Stimulated activated CD4-positive, alpha-beta T cell treated with anti-CD3 and anti-CD28 coated beads, Interleukin-1b, Interleukin-23, amount 100 ng/mL, for 24 hours (primary cell): Measurements from ENCODE around the gene SELENOK.
A peak's percentile ranks its signal among the peaks of the same experiment; 100 is the strongest.
"Not testable (repeated sequence)": the region's sequence is repeated elsewhere in the genome, so short reads cannot be mapped to it uniquely, and the experiment has no call there.

Source experiments
- DNase-seq, 4 experiments: peaks; one replicate each; pipeline ENCODE4 v3.0.0-alpha.2; 2020; ENCODE audit warnings: low read depth in 4 of 4, low spot score in 1 of 4

SELENOK gene

DNA sequence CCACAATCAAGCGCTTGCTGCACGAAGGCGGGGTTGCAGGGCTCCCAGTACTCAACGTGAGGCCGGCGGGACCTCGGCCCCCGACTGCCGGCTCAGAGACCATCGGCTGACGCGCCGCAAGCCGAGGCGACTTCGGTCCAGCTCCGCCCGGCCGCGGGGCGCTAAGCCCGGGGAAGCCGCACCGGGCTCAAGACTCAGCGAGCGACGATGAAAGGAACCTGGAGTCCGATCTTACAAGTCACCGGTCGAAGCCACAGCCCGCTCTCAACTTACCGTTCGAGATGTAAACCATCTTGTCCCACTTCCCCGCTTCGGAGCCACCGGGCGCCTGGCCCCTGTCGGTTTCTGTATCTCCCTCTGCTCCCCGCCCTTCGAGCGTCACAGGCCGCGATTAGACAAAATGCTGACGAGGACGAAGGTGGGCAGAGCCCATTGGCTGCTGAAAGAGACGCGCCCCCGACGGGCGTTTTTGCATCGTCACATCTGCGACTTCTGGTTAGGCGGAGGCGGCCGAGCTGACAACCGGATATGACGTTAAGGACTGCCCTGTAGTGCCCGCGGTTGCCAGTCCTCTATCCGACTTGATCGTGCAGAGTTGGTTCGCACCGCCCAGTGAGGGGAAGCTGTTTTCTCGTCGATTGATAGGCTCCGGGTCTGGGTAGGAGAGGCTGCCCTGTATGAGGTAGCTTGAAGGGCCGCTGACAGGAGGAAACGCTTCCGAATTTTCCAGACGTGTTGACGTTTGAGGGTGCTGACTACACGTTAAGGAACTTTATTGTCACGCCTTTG lies at the start of gene SELENOK:
SELENOK (minus strand) TSS at position 363 of the 789 bp plus-strand sequence.
- DNase-seq, result peak; percentile 85 to 93 (median 88)

GRCh38 chr3:53941184-53941583 lies 49.5 kb upstream of the SELENOK start:
- no peak for DNase-seq

DNA sequence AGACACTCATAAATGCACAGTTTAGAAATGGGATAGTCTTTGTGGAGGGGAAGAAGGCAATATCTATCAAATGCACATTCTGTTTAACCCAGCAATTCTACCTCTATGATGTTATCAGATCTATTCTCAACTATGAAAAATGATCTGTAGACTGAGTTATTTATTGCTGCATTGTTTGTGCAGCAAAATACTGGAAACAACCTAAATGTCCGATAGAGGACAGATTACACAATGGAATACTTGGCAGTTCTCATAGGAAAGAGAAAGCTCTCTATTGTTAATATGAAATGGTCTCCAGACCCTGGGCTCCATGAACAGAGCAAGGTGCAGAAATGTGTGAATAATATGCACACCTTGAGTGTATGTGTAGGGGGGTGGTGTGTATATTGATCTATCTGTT lies 49.0 kb upstream of the SELENOK start:
- DNase-seq, result no peak

GRCh38 chr3:53939813-53940212 lies 48.2 kb upstream of the SELENOK start:
- no peak for DNase-seq

GRCh38 chr3:53939086-53939582 lies 47.5 kb upstream of the SELENOK start:
- DNase-seq, result no peak

DNA sequence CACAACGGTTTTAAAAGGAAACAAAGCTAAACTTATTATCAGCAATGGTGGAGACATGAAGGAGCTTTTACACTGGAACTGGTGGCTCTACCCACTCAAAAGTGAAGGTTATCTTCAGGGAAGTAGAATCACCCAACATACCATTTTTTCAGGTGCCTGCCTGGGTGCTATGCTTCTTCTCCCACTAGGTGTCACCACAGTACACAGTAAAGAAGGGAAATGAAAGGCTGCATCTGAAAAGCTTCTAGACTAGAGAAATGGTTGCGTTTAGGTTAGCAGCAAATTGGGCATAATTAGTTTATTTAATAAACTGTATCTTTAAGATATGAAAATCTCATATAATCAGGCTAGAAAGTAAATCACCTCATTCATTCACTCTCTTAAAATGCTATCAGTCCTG lies 47.0 kb upstream of the SELENOK start:
- no peak for DNase-seq

DNA sequence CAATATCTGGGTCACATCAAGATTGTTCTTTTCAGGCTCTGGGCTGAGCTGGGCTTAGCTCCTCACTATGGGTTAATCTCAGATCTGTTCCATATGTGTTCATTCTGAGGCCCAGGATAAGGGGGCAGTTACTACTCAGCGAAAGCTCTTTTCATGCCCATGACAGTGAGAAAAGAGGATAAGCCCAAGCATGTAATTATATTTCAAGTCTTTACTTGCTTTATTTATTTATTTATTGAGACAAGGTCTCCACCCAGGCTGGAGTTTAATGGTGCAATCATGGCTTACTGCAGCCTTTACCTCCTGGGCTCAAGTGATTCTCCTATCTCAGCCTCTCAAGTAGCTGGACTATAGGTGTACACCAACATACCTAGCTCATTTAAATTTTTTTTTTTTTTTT lies 44.7 kb upstream of the SELENOK start:
- DNase-seq, result no peak

GRCh38 chr3:53935283-53935901 lies 43.7 kb upstream of the SELENOK start:
- DNase-seq, result no peak

GRCh38 chr3:53927208-53927872 lies 35.7 kb upstream of the SELENOK start:
- not testable (repeated sequence) for DNase-seq

- no peak for DNase-seq
These were observed 29.6 kb upstream of the SELENOK start for GRCh38 chr3:53921296-53921695.

DNA sequence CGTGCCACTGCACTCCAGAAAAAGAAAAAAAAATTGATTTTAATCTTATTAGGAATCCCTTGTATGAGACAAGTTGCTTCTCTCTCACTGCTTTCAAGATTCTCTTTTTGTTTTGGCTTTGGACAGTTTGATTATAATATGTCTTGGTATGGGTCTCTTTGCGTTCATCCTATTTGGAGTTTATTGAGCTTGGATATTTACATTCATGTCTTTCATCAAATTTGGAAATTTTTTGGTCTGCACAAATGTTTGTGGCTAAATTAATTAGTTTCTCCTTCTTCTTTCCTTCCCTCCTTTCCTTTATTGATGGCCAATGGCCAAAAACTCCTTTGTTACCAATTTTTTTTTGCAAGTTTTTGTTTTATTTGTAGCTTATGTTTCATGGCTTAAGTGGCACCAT lies 28.1 kb upstream of the SELENOK start:
- DNase-seq, result no peak

- DNase-seq, result no peak
These were observed 21.7 kb upstream of the SELENOK start for GRCh38 chr3:53913401-53913800.

- DNase-seq, result no peak
These were observed 11.1 kb upstream of the SELENOK start for GRCh38 chr3:53902711-53903110.

DNA sequence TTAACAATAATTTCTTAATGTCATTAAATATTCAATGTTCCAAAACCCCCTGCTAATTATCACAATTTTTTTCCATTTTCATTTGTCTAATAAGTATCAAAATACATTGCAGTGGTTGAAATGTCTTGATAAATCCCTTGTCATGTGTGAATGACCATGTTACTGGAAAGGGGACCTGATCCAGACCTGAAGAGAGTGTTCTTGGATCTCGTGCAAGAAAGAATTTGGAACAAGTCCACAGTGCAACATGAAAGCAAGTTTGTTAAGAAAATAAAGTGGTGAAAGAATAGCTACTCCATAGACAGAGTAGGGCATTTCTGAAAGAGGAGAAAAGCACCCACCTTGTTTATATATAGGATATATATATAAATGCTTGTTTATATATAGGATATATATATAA lies 10.4 kb upstream of the SELENOK start:
- no peak for DNase-seq

- no peak for DNase-seq
These were observed 9.1 kb upstream of the SELENOK start for GRCh38 chr3:53900666-53901331.

- no peak for DNase-seq
These were observed 8.1 kb upstream of the SELENOK start for GRCh38 chr3:53899750-53900149.

- no peak for DNase-seq
These were observed 603 bp upstream of the SELENOK start for GRCh38 chr3:53892286-53892637.

GRCh38 chr3:53890726-53891475 lies 758 bp downstream of the SELENOK start:
- DNase-seq, result peak in 2 of 4 experiments; percentile 15 to 28

- no peak for DNase-seq
These were observed 3.4 kb downstream of the SELENOK start for GRCh38 chr3:53888232-53888631.

DNA sequence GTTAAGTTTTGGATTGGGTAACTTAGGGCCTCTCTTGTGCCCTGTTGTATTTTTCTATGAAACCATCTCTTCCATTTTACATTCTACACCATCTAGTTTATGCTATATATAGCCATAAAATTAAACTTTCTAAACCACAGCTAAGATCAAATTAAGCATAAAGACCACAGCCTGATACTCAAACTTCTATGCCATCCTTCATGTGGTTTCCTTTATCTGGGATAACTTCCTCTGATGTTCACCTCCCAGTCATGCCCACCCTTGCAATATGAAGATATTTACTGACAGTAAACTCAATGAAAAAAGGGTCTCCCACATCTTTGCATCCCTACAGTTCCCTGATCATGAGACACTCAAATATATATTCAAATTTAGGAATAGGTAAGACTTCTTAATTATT lies 4.2 kb downstream of the SELENOK start:
- no peak for DNase-seq

GRCh38 chr3:53885239-53885638 lies 6.4 kb downstream of the SELENOK start:
- DNase-seq, result no peak
